Breast epithelium (tissue), 4 donors: Measurements from ENCODE around the gene IST1. TPM values are rescaled to one million over a fixed set of nuclear protein-coding genes. Genes with fewer than 3 reads are reported as not detected.

Experiments used
- DNase-seq, 2 donors: peaks; one replicate each; pipeline ENCODE4 v3.0.0-alpha.2; 2019; ENCODE audit warnings: low spot score in 2 of 2
- H3K27ac ChIP-seq, 2 donors: fragments of 200-600 bp; sonication (generic) in 1 of 2; one replicate each; pipeline ENCODE4 v1.5.1; 2016 to 2019; ENCODE audit warnings: mild to moderate bottlenecking in 1 of 2
- H3K27me3 ChIP-seq, 2 donors: fragments of 200-600 bp; sonication (generic) in 1 of 2; one replicate each; pipeline versions ENCODE4 v1.5.1 to v1.6.0; 2017 to 2019; ENCODE audit warnings: control low read depth in 1 of 2, mild to moderate bottlenecking in 1 of 2
- H3K36me3 ChIP-seq: fragments of 200-600 bp; one replicate; pipeline ENCODE4 v1.5.1; 2019
- H3K4me1 ChIP-seq, 2 donors: fragments of 200-600 bp; sonication (generic); one replicate each; pipeline ENCODE4 v1.5.1; 2016 to 2019; ENCODE audit warnings: control low read depth in 1 of 2
- H3K4me3 ChIP-seq, 3 donors: fragments of 200-600 bp; sonication (generic); 1 replicate in 2 of 3; 2 replicates in 1 of 3; pipeline ENCODE4 v1.5.1; 2016 to 2019; ENCODE audit warnings: mild to moderate bottlenecking in 3 of 3, moderate library complexity in 2 of 3
- H3K9me3 ChIP-seq, 2 donors: fragments of 200-600 bp; sonication (generic) in 1 of 2; one replicate each; pipeline ENCODE4 v1.5.1; 2016 to 2019; ENCODE audit warnings: control low read depth in 1 of 2
- CTCF ChIP-seq, 3 donors: fragments of 450-650 bp; IDR thresholded peaks; one replicate each; pipeline ENCODE4 v1.5.1; 2016 to 2017; ENCODE audit warnings: antibody characterized with exemption in 3 of 3, mild to moderate bottlenecking in 3 of 3, moderate library complexity in 3 of 3
- POLR2A ChIP-seq: fragments of 450-650 bp; IDR thresholded peaks from one replicate; pipeline ENCODE4 v1.6.1; 2016; ENCODE audit warnings: antibody characterized with exemption, mild to moderate bottlenecking, moderate library complexity
- POLR2AphosphoS5 ChIP-seq, 3 donors: sonication (generic); formaldehyde crosslinking; IDR thresholded peaks; one replicate each; pipeline ENCODE4 v1.6.1; 2017; ENCODE audit warnings: antibody characterized with exemption in 3 of 3
- intact Hi-C: fragments of 100-400 bp; cut with DNase I; formaldehyde crosslinking; loops from one replicate; pipeline ENCODE4 v1.15.1; 2023; ENCODE audit warnings: low total_unique reads
- total RNA-seq, 3 donors: library from RNA; depleted of rRNA; stranded (reverse); fragments of >200 nt; gene quantifications; one replicate each; pipeline ENCODE4 v1.1.0, GENCODE V29; 2016

The IST1 gene
- total RNA-seq, 3 donors from 2014 or later: 217 to 303 (median 253) TPM

- Histone ChIP-seq H3K4me1 (no peaks in the 10 kb centered on the region), H3K27ac (no peak overlapping the region), H3K4me3 (no peak overlapping the region), H3K27me3 (no peaks in the 10 kb centered on the region), H3K36me3 (no peaks in the 10 kb centered on the region), H3K9me3 (no peaks in the 10 kb centered on the region)
- intact Hi-C loops: no loop called here
- TF ChIP-seq POLR2A (no peak), POLR2AphosphoS5 (IDR thresholded peaks at IDR 0.05) (no peak), CTCF (IDR thresholded peaks at IDR 0.05) (no peak)
- no peak for DNase-seq
Measured at GRCh38 chr16:71867939-71868338, 27.4 kb upstream of the IST1 start.

GRCh38 chr16:71869089-71869488, 26.2 kb upstream of the IST1 start:
- Histone ChIP-seq H3K27ac (no peak overlapping the region), H3K36me3 (no peaks in the 10 kb centered on the region), H3K4me3 (no peak overlapping the region), H3K9me3 (no peaks in the 10 kb centered on the region), H3K27me3 (no peaks in the 10 kb centered on the region), H3K4me1 (no peaks in the 10 kb centered on the region)
- intact Hi-C loops: no loop called here
- TF ChIP-seq POLR2AphosphoS5 (IDR thresholded peaks at IDR 0.05): no peak
- TF ChIP-seq CTCF (IDR thresholded peaks at IDR 0.05): no peak
- TF ChIP-seq POLR2A: no peak
- DNase-seq: no peak

DNA sequence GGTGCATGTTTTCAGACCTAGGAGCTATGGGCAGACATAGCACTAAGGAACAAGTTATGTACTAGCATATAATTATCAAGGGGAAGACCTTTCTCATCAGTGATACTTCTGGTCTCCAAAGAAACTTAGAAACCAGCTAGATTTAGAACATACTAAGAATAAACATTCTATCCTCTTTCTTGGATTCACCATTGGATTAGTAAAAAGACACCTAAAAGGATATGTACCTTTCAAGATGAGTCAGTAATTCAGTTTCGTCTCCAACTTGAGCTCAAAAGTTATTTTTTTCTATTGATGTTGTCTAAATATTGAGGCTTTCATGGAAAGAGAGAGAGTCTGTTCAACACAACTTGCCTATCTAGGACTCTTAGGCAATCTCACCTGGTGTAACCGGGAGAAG, 24.5 kb upstream of the IST1 start:
- Histone ChIP-seq H3K27ac (no peak overlapping the region), H3K36me3 (no peaks in the 10 kb centered on the region), H3K4me1 (no peaks in the 10 kb centered on the region), H3K4me3 (no peak overlapping the region), H3K27me3 (no peaks in the 10 kb centered on the region), H3K9me3 (no peaks in the 10 kb centered on the region)
- intact Hi-C loops: no loop called here
- DNase-seq: no peak
- no peak for TF ChIP-seq POLR2AphosphoS5 (IDR thresholded peaks at IDR 0.05)
- no peak for TF ChIP-seq POLR2A
- no peak for TF ChIP-seq CTCF (IDR thresholded peaks at IDR 0.05)

- TF ChIP-seq POLR2A (no peak), POLR2AphosphoS5 (IDR thresholded peaks at IDR 0.05) (no peak), CTCF (IDR thresholded peaks at IDR 0.05) (no peak)
- Histone ChIP-seq H3K4me3 (no peak overlapping the region), H3K9me3 (no peaks in the 10 kb centered on the region), H3K4me1 (no peaks in the 10 kb centered on the region), H3K36me3 (no peaks in the 10 kb centered on the region), H3K27ac (no peak overlapping the region), H3K27me3 (no peaks in the 10 kb centered on the region)
- intact Hi-C loops: no loop called here
- DNase-seq: no peak
Measured at GRCh38 chr16:71873199-71873598, 22.1 kb upstream of the IST1 start.

GRCh38 chr16:71878911-71879310, 16.4 kb upstream of the IST1 start:
- Histone ChIP-seq H3K9me3 (no peaks in the 10 kb centered on the region), H3K36me3 (no peaks in the 10 kb centered on the region), H3K27ac (no peak overlapping the region), H3K27me3 (no peaks in the 10 kb centered on the region), H3K4me3 (no peak overlapping the region), H3K4me1 (peaks cover 0 to 8% of the 10 kb centered on the region in 2 donors)
- TF ChIP-seq POLR2AphosphoS5 (IDR thresholded peaks at IDR 0.05) (no peak), CTCF (IDR thresholded peaks at IDR 0.05) (no peak), POLR2A (no peak)
- DNase-seq: no peak
- intact Hi-C loops: no loop called here
